ENCODE data around the gene ADRA2B. TPM values are rescaled to one million over a fixed set of nuclear protein-coding genes. Genes with fewer than 3 reads are reported as not detected.

ADRA2B gene
- total and polyA plus RNA-seq, 2 donors (not counting 1 experiment from before 2014, with no cell fraction given) = 0.07 TPM; not detected in 1

GRCh38 chr2:96156926-96157648 lies 40.7 kb upstream of the ADRA2B start:
- TF ChIP-seq CTCF (conservative IDR thresholded peaks at IDR 0.05 in 1 of 2, IDR thresholded peaks at IDR 0.05 in 1 of 2; ENCODE audit: low read depth in 1 of 2, low read length in 2 of 2) = no peak
- TF ChIP-seq EZH2 (IDR thresholded peaks at IDR 0.05; ENCODE audit: low read length, missing control alignments) = no peak
- Histone ChIP-seq H3K4me1 (ENCODE audit: control insufficient read depth, extremely low read depth, insufficient read depth, low read length) (no peaks in the 10 kb centered on the region), H3K36me3 (ENCODE audit: control insufficient read depth, insufficient read depth, low read length) (no peaks in the 10 kb centered on the region), H3K9ac (ENCODE audit: insufficient read depth, low read length) (no peak overlapping the region), H4K20me1 (ENCODE audit: control insufficient read depth, extremely low read depth, insufficient read depth, low read length) (no peaks in the 10 kb centered on the region), H2AFZ (ENCODE audit: low read length) (no peak overlapping the region), H3K9me3 (ENCODE audit: control insufficient read depth, insufficient read depth, low read depth, low read length) (no peaks in the 10 kb centered on the region), H3K27ac (ENCODE audit: insufficient read depth, low read length) (no peak overlapping the region), H3K27me3 (ENCODE audit: control insufficient read depth, insufficient read depth, low read length) (peaks cover 7% of the 10 kb centered on the region), H3K4me3 (replicated peaks in 1 of 4; ENCODE audit: control extremely low read depth in 1 of 4, insufficient read depth in 1 of 4, low read depth in 3 of 4, low read length in 4 of 4) (no peak overlapping the region), H3K4me2 (ENCODE audit: extremely low read depth, insufficient read depth, low read length) (no peak overlapping the region), H3K79me2 (ENCODE audit: control insufficient read depth, insufficient read depth, low read length) (no peaks in the 10 kb centered on the region)
- DNase-seq (ENCODE audit: low read depth in 2 of 2) = no peak

GRCh38 chr2:96156011-96156820 lies 39.8 kb upstream of the ADRA2B start:
- no peak overlapping the region for H3K27ac ChIP-seq (ENCODE audit: insufficient read depth, low read length)
- peaks cover 7% of the 10 kb centered on the region for H3K27me3 ChIP-seq (ENCODE audit: control insufficient read depth, insufficient read depth, low read length)
- H3K4me3 ChIP-seq (replicated peaks in 1 of 4; ENCODE audit: control extremely low read depth in 1 of 4, insufficient read depth in 1 of 4, low read depth in 3 of 4, low read length in 4 of 4) = no peak overlapping the region
- TF ChIP-seq EZH2 (IDR thresholded peaks at IDR 0.05; ENCODE audit: low read length, missing control alignments) (no peak), CTCF (conservative IDR thresholded peaks at IDR 0.05 in 1 of 2, IDR thresholded peaks at IDR 0.05 in 1 of 2; ENCODE audit: low read depth in 1 of 2, low read length in 2 of 2) (no peak)
- H4K20me1 ChIP-seq (ENCODE audit: control insufficient read depth, extremely low read depth, insufficient read depth, low read length) = no peaks in the 10 kb centered on the region
- H3K9ac ChIP-seq (ENCODE audit: insufficient read depth, low read length) = no peak overlapping the region
- no peaks in the 10 kb centered on the region for H3K4me1 ChIP-seq (ENCODE audit: control insufficient read depth, extremely low read depth, insufficient read depth, low read length)
- H2AFZ ChIP-seq (ENCODE audit: low read length) = no peak overlapping the region
- H3K79me2 ChIP-seq (ENCODE audit: control insufficient read depth, insufficient read depth, low read length) = no peaks in the 10 kb centered on the region
- no peak overlapping the region for H3K4me2 ChIP-seq (ENCODE audit: extremely low read depth, insufficient read depth, low read length)
- no peaks in the 10 kb centered on the region for H3K36me3 ChIP-seq (ENCODE audit: control insufficient read depth, insufficient read depth, low read length)
- no peaks in the 10 kb centered on the region for H3K9me3 ChIP-seq (ENCODE audit: control insufficient read depth, insufficient read depth, low read depth, low read length)
- no peak for DNase-seq (ENCODE audit: low read depth in 2 of 2)

- Histone ChIP-seq H3K4me3 (replicated peaks in 1 of 4; ENCODE audit: control extremely low read depth in 1 of 4, insufficient read depth in 1 of 4, low read depth in 3 of 4, low read length in 4 of 4) (no peak overlapping the region), H3K4me2 (ENCODE audit: extremely low read depth, insufficient read depth, low read length) (no peak overlapping the region), H3K27me3 (ENCODE audit: control insufficient read depth, insufficient read depth, low read length) (peaks cover 7% of the 10 kb centered on the region), H3K9me3 (ENCODE audit: control insufficient read depth, insufficient read depth, low read depth, low read length) (no peaks in the 10 kb centered on the region), H3K79me2 (ENCODE audit: control insufficient read depth, insufficient read depth, low read length) (no peaks in the 10 kb centered on the region), H3K9ac (ENCODE audit: insufficient read depth, low read length) (no peak overlapping the region), H2AFZ (ENCODE audit: low read length) (no peak overlapping the region), H3K36me3 (ENCODE audit: control insufficient read depth, insufficient read depth, low read length) (no peaks in the 10 kb centered on the region), H3K27ac (ENCODE audit: insufficient read depth, low read length) (no peak overlapping the region), H3K4me1 (ENCODE audit: control insufficient read depth, extremely low read depth, insufficient read depth, low read length) (no peaks in the 10 kb centered on the region), H4K20me1 (ENCODE audit: control insufficient read depth, extremely low read depth, insufficient read depth, low read length) (no peaks in the 10 kb centered on the region)
- no peak for DNase-seq (ENCODE audit: low read depth in 2 of 2)
- TF ChIP-seq EZH2 (IDR thresholded peaks at IDR 0.05; ENCODE audit: low read length, missing control alignments) (no peak), CTCF (conservative IDR thresholded peaks at IDR 0.05 in 1 of 2, IDR thresholded peaks at IDR 0.05 in 1 of 2; ENCODE audit: low read depth in 1 of 2, low read length in 2 of 2) (no peak)
Measured at GRCh38 chr2:96154506-96155380, 38.4 kb upstream of the ADRA2B start.
